ENCODE results near the gene GNG7.

DNA sequence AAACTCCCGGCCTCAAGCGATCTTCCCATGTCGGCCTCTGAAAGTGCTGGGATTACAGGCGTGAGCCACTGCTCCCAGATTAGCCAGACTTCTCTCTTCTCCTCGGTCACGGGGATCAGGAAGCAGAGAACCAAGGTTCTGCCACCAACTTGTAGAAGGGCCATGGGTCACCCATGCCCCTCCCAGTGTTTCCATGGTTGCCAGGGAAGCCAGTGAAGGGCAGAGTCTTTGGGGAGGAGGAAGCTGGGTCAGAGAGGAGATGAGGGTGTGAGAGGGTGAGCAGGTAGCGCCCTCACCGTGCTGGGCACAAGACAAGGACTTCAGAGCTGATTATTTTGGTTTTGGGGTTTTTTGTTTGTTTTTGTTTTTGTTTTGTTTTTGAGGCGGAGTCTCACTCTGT is 77.1 kb downstream of the GNG7 start:
- TF ChIP-seq, protein P1, sequence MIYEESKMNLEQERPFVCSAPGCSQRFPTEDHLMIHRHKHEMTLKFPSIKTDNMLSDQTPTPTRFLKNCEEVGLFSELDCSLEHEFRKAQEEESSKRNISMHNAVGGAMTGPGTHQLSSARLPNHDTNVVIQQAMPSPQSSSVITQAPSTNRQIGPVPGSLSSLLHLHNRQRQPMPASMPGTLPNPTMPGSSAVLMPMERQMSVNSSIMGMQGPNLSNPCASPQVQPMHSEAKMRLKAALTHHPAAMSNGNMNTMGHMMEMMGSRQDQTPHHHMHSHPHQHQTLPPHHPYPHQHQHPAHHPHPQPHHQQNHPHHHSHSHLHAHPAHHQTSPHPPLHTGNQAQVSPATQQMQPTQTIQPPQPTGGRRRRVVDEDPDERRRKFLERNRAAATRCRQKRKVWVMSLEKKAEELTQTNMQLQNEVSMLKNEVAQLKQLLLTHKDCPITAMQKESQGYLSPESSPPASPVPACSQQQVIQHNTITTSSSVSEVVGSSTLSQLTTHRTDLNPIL (CRISPR knock-in tag; IDR thresholded peaks at IDR 0.05; ENCODE audit: low read depth): no peak
- TF ChIP-seq ESRRG (CRISPR knock-in tag; IDR thresholded peaks at IDR 0.05) (no peak), PPARA (CRISPR knock-in tag; IDR thresholded peaks at IDR 0.05; ENCODE audit: borderline replicate concordance) (no peak), BACH2 (CRISPR knock-in tag; IDR thresholded peaks at IDR 0.05; ENCODE audit: borderline replicate concordance) (no peak), ZNF70 (CRISPR knock-in tag; IDR thresholded peaks at IDR 0.05) (no peak), CSDC2 (CRISPR knock-in tag; IDR thresholded peaks at IDR 0.05) (no peak), ZFP3 (CRISPR knock-in tag; IDR thresholded peaks at IDR 0.05) (no peak), ZFP30 (CRISPR knock-in tag; IDR thresholded peaks at IDR 0.05) (no peak), ISL1 (CRISPR knock-in tag; IDR thresholded peaks at IDR 0.05) (no peak)
- TF ChIP-seq, protein P2, sequence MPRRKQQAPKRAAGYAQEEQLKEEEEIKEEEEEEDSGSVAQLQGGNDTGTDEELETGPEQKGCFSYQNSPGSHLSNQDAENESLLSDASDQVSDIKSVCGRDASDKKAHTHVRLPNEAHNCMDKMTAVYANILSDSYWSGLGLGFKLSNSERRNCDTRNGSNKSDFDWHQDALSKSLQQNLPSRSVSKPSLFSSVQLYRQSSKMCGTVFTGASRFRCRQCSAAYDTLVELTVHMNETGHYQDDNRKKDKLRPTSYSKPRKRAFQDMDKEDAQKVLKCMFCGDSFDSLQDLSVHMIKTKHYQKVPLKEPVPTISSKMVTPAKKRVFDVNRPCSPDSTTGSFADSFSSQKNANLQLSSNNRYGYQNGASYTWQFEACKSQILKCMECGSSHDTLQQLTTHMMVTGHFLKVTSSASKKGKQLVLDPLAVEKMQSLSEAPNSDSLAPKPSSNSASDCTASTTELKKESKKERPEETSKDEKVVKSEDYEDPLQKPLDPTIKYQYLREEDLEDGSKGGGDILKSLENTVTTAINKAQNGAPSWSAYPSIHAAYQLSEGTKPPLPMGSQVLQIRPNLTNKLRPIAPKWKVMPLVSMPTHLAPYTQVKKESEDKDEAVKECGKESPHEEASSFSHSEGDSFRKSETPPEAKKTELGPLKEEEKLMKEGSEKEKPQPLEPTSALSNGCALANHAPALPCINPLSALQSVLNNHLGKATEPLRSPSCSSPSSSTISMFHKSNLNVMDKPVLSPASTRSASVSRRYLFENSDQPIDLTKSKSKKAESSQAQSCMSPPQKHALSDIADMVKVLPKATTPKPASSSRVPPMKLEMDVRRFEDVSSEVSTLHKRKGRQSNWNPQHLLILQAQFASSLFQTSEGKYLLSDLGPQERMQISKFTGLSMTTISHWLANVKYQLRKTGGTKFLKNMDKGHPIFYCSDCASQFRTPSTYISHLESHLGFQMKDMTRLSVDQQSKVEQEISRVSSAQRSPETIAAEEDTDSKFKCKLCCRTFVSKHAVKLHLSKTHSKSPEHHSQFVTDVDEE (CRISPR knock-in tag; IDR thresholded peaks at IDR 0.05): no peak
